ENCODE measurements around the gene NABP1. TPM values are rescaled to one million over a fixed set of nuclear protein-coding genes. Genes with fewer than 3 reads are reported as not detected.

The NABP1 gene
- total RNA-seq, 2 experiments from 2014 or later = 16.7 to 42.5 TPM

- Histone ChIP-seq H3K4me2 (ENCODE audit: low read length) (no peak overlapping the region), H3K36me3 (ENCODE audit: insufficient read depth, low read length) (no peaks in the 10 kb centered on the region), H3K27ac (ENCODE audit: low read depth, low read length, poor library complexity, severe bottlenecking) (no peak overlapping the region), H4K20me1 (ENCODE audit: insufficient read depth, low read length) (no peaks in the 10 kb centered on the region), H3K4me1 (ENCODE audit: insufficient read depth, low read length, poor library complexity, severe bottlenecking) (peaks cover 16% of the 10 kb centered on the region), H3K4me3 (ENCODE audit: low read depth, low read length, poor library complexity, severe bottlenecking) (no peak overlapping the region), H2AFZ (ENCODE audit: low read length) (no peak overlapping the region; the same call in 1 of the 2 replicates), H3K9me2 (ENCODE audit: insufficient read depth, low read length) (no peaks in the 10 kb centered on the region), H3K9me3 (ENCODE audit: low read length) (no peaks in the 10 kb centered on the region), H3K79me2 (ENCODE audit: insufficient read depth, low read depth, low read length) (no peaks in the 10 kb centered on the region)
- ChIA-PET CTCF (ENCODE audit: unreplicated experiment) (no interaction called here), POLR2A (interaction anchor here (0.6 to 2.3 kb wide), 7 partner anchors 8 to 82 kb away, joined by 3 to 6 read pairs (median 4); no protein-coding TSS in a partner anchor)
- no peak for DNase-seq (ENCODE audit: low spot score)
- BruUV-seq (replicated peaks) = no TSS peak
- intact Hi-C loops (cut with micrococcal nuclease; ENCODE audit: unreplicated experiment) = no loop called here
- TF ChIP-seq CTCF (conservative IDR thresholded peaks at IDR 0.05; ENCODE audit: low read length) = no peak
- TF ChIP-seq EZH2phosphoT487 (IDR thresholded peaks at IDR 0.05; ENCODE audit: borderline replicate concordance, low read depth, low read length) = no peak
Observed at GRCh38 chr2:191629976-191630712, 47.8 kb upstream of the NABP1 start.

- Histone ChIP-seq H3K79me2 (ENCODE audit: insufficient read depth, low read depth, low read length) (no peaks in the 10 kb centered on the region), H3K27ac (ENCODE audit: low read depth, low read length, poor library complexity, severe bottlenecking) (no peak overlapping the region), H3K4me2 (ENCODE audit: low read length) (no peak overlapping the region), H3K4me1 (ENCODE audit: insufficient read depth, low read length, poor library complexity, severe bottlenecking) (peaks cover 11% of the 10 kb centered on the region), H3K9me3 (ENCODE audit: low read length) (no peaks in the 10 kb centered on the region), H4K20me1 (ENCODE audit: insufficient read depth, low read length) (no peaks in the 10 kb centered on the region), H3K9me2 (ENCODE audit: insufficient read depth, low read length) (no peaks in the 10 kb centered on the region), H3K36me3 (ENCODE audit: insufficient read depth, low read length) (no peaks in the 10 kb centered on the region), H2AFZ (ENCODE audit: low read length) (no peak overlapping the region), H3K4me3 (ENCODE audit: low read depth, low read length, poor library complexity, severe bottlenecking) (no peak overlapping the region)
- no peak for TF ChIP-seq EZH2phosphoT487 (IDR thresholded peaks at IDR 0.05; ENCODE audit: borderline replicate concordance, low read depth, low read length)
- TF ChIP-seq CTCF (conservative IDR thresholded peaks at IDR 0.05; ENCODE audit: low read length) = no peak
- no TSS peak for BruUV-seq (replicated peaks)
- POLR2A ChIA-PET = interaction anchor here (1.4 to 2.0 kb wide), 2 partner anchors 10 to 44 kb away, joined by 3 to 6 read pairs; no protein-coding TSS in a partner anchor
- no peak for DNase-seq (ENCODE audit: low spot score)
- intact Hi-C loops (cut with micrococcal nuclease; ENCODE audit: unreplicated experiment) = no loop called here
- CTCF ChIA-PET (ENCODE audit: unreplicated experiment) = no interaction called here
Observed at GRCh38 chr2:191631754-191632153, 46.2 kb upstream of the NABP1 start.

GRCh38 chr2:191632426-191632825 lies 45.5 kb upstream of the NABP1 start:
- Histone ChIP-seq H3K9me3 (ENCODE audit: low read length) (no peaks in the 10 kb centered on the region), H3K4me3 (ENCODE audit: low read depth, low read length, poor library complexity, severe bottlenecking) (no peak overlapping the region), H3K27ac (ENCODE audit: low read depth, low read length, poor library complexity, severe bottlenecking) (no peak overlapping the region), H3K4me2 (ENCODE audit: low read length) (no peak overlapping the region), H2AFZ (ENCODE audit: low read length) (no peak overlapping the region), H3K9me2 (ENCODE audit: insufficient read depth, low read length) (no peaks in the 10 kb centered on the region), H3K79me2 (ENCODE audit: insufficient read depth, low read depth, low read length) (no peaks in the 10 kb centered on the region), H3K36me3 (ENCODE audit: insufficient read depth, low read length) (no peaks in the 10 kb centered on the region), H4K20me1 (ENCODE audit: insufficient read depth, low read length) (no peaks in the 10 kb centered on the region), H3K4me1 (ENCODE audit: insufficient read depth, low read length, poor library complexity, severe bottlenecking) (peaks cover 11% of the 10 kb centered on the region)
- no peak for DNase-seq (ENCODE audit: low spot score)
- no TSS peak for BruUV-seq (replicated peaks)
- intact Hi-C loops (cut with micrococcal nuclease; ENCODE audit: unreplicated experiment) = no loop called here
- CTCF ChIA-PET (ENCODE audit: unreplicated experiment) = no interaction called here
- POLR2A ChIA-PET = interaction anchor here (0.6 to 1.4 kb wide), 3 partner anchors 21 to 1881 kb away, joined by 3 to 4 read pairs (median 3); no protein-coding TSS in a partner anchor
- no peak for TF ChIP-seq CTCF (conservative IDR thresholded peaks at IDR 0.05; ENCODE audit: low read length)
- TF ChIP-seq EZH2phosphoT487 (IDR thresholded peaks at IDR 0.05; ENCODE audit: borderline replicate concordance, low read depth, low read length) = no peak
